H1 (cell line): Measurements from ENCODE around the gene MAPK14. TPM values are rescaled to one million over a fixed set of nuclear protein-coding genes. Genes with fewer than 3 reads are reported as not detected.

Experiments
- CTCF ChIA-PET: fragments of 300-600 bp; sonication (Branson Sonifier 250); formaldehyde crosslinking; loops from one replicate; lab custom pipeline; 2021; ENCODE audit not compliant: partially characterized antibody; lab: Charles Lee
- POLR2A ChIA-PET: fragments of 300-600 bp; sonication (Branson Sonifier 250); formaldehyde crosslinking; loops from one replicate; lab custom pipeline; 2021; ENCODE audit warnings: inconsistent platforms; ENCODE audit not compliant: partially characterized antibody; lab: Charles Lee
- DNase-seq, 2 experiments: peaks; one replicate each; pipeline versions ENCODE4 v3.0.0 to v3.0.0-alpha.2; 2010 to 2022; ENCODE audit warnings: low spot score in 2 of 2, low read depth in 1 of 2, mixed read lengths in 1 of 2
- FAIRE-seq: peaks from 2 replicates; lab custom pipeline; 2011; peaks lifted over from hg19 to GRCh38; lab: Jason Lieb, UNC
- H2AFZ ChIP-seq: 2 replicates; pipeline ENCODE4 v1.8.1; 2012; ENCODE audit warnings: low read length, inconsistent platforms
- H2AK5ac ChIP-seq: 2 replicates; pipeline ENCODE4 v1.6.1; 2013; ENCODE audit warnings: low read depth, low read length
- H2BK120ac ChIP-seq: replicated peaks from 2 replicates; pipeline ENCODE3; 2013; ENCODE audit warnings: low read depth, low read length, inconsistent platforms
- H2BK12ac ChIP-seq: 2 replicates; pipeline ENCODE4 v1.6.1; 2013; ENCODE audit warnings: low read depth, low read length
- H2BK15ac ChIP-seq: 2 replicates; pipeline ENCODE4 v1.6.1; 2013; ENCODE audit warnings: low read length
- H2BK20ac ChIP-seq: 2 replicates; pipeline ENCODE4 v1.6.1; 2013; ENCODE audit warnings: low read length
- H2BK5ac ChIP-seq: 2 replicates; pipeline ENCODE4 v1.6.1; 2013; ENCODE audit warnings: low read depth, low read length
- H3K14ac ChIP-seq: 2 replicates; pipeline ENCODE4 v1.6.1; 2013; ENCODE audit warnings: inconsistent platforms; ENCODE audit not compliant: insufficient read length
- H3K18ac ChIP-seq: 2 replicates; pipeline ENCODE4 v1.6.1; 2013; ENCODE audit warnings: low read length; ENCODE audit errors: extremely low read depth
- H3K23ac ChIP-seq: 2 replicates; pipeline ENCODE4 v1.6.1; 2013; ENCODE audit warnings: inconsistent platforms; ENCODE audit not compliant: insufficient read length
- H3K23me2 ChIP-seq: 2 replicates; pipeline ENCODE4 v1.6.1; 2013; ENCODE audit warnings: low read depth, low read length
- H3K27ac ChIP-seq: 2 replicates; pipeline ENCODE4 v1.6.1; 2011; ENCODE audit warnings: low read depth, low read length, inconsistent platforms
- H3K27me3 ChIP-seq, 4 experiments: replicated peaks in 1 of 4; 1 replicate in 1 of 4; 2 replicates in 3 of 4; pipeline versions ENCODE4 v1.6.1 to v1.8.1; 2011 to 2013; ENCODE audit warnings: low read length in 3 of 4, mild to moderate bottlenecking in 3 of 4, inconsistent platforms in 2 of 4, mixed read lengths in 2 of 4, moderate library complexity in 1 of 4; ENCODE audit not compliant: control insufficient read depth in 3 of 4, insufficient read depth in 3 of 4; ENCODE audit errors: extremely low read depth in 1 of 4
- H3K36me3 ChIP-seq, 4 experiments: 2 replicates each; pipeline versions ENCODE4 v1.6.1 to v1.8.1; 2011 to 2013; ENCODE audit warnings: mild to moderate bottlenecking in 4 of 4, low read length in 3 of 4, moderate library complexity in 2 of 4, control low read depth in 1 of 4, inconsistent platforms in 1 of 4; ENCODE audit not compliant: insufficient read depth in 4 of 4, control insufficient read depth in 2 of 4
- H3K4ac ChIP-seq: replicated peaks from 2 replicates; pipeline ENCODE3; 2013; ENCODE audit warnings: low read length, low read depth, mixed read lengths, inconsistent platforms; ENCODE audit not compliant: insufficient read length
- H3K4me1 ChIP-seq, 4 experiments: replicated peaks in 1 of 4; 1 replicate in 1 of 4; 2 replicates in 3 of 4; pipeline versions ENCODE4 v1.6.1 to v1.8.1; 2011 to 2013; ENCODE audit warnings: low read length in 3 of 4, inconsistent platforms in 2 of 4, mixed read lengths in 1 of 4; ENCODE audit not compliant: insufficient read depth in 4 of 4, control insufficient read depth in 3 of 4
- H3K4me2 ChIP-seq, 2 experiments: 2 replicates each; pipeline versions ENCODE4 v1.6.1 to v1.8.1; 2011 to 2013; ENCODE audit warnings: low read depth in 2 of 2, low read length in 2 of 2, control low read depth in 1 of 2, inconsistent platforms in 1 of 2, mild to moderate bottlenecking in 1 of 2; ENCODE audit not compliant: insufficient read depth in 1 of 2
- H3K4me3 ChIP-seq, 4 experiments: fragments of 200-600, 300-600 bp in 1 of 4; sonication (generic), shearing (Covaris generic), sonication (Bioruptor Twin) in 1 of 4; 2 replicates each; pipeline versions ENCODE4 v1.5.1 to v1.8.1; 2011 to 2016; ENCODE audit warnings: low read length in 4 of 4, low read depth in 3 of 4, control low read depth in 2 of 4, inconsistent platforms in 2 of 4, mild to moderate bottlenecking in 2 of 4, mixed read lengths in 1 of 4, moderate library complexity in 1 of 4; ENCODE audit not compliant: insufficient read depth in 2 of 4; ENCODE audit errors: extremely low read depth in 1 of 4
- H3K56ac ChIP-seq: replicated peaks from 2 replicates; pipeline ENCODE3; 2013; ENCODE audit warnings: low read depth, mild to moderate bottlenecking, mixed read lengths, low read length, inconsistent platforms; ENCODE audit not compliant: insufficient read length
- H3K79me1 ChIP-seq: 2 replicates; pipeline ENCODE4 v1.6.1; 2013; ENCODE audit warnings: low read depth, low read length, control low read depth
- H3K79me2 ChIP-seq, 2 experiments: 2 replicates each; pipeline versions ENCODE4 v1.6.1 to v1.8.1; 2012 to 2013; ENCODE audit warnings: low read length in 2 of 2, mild to moderate bottlenecking in 2 of 2, inconsistent platforms in 1 of 2; ENCODE audit not compliant: insufficient read depth in 2 of 2, control insufficient read depth in 1 of 2
- H3K9ac ChIP-seq, 4 experiments: replicated peaks in 1 of 4; 1 replicate in 1 of 4; 2 replicates in 3 of 4; pipeline versions ENCODE4 v1.6.1 to v1.8.1; 2011 to 2013; ENCODE audit warnings: low read depth in 3 of 4, low read length in 3 of 4, control low read depth in 2 of 4, mild to moderate bottlenecking in 2 of 4, moderate library complexity in 2 of 4, inconsistent platforms in 1 of 4; ENCODE audit errors: extremely low read depth in 1 of 4
- H3K9me3 ChIP-seq, 2 experiments: 2 replicates each; pipeline versions ENCODE4 v1.6.1 to v1.8.1; 2012 to 2013; ENCODE audit warnings: mild to moderate bottlenecking in 2 of 2, moderate library complexity in 2 of 2, control low read depth in 1 of 2, inconsistent platforms in 1 of 2, low read depth in 1 of 2, low read length in 1 of 2, mixed read lengths in 1 of 2; ENCODE audit not compliant: insufficient read depth in 2 of 2
- H4K20me1 ChIP-seq, 2 experiments: replicated peaks in 1 of 2; 2 replicates each; pipeline versions ENCODE3 to v1.8.1; 2011 to 2013; ENCODE audit warnings: inconsistent platforms in 2 of 2, low read length in 2 of 2, mild to moderate bottlenecking in 1 of 2; ENCODE audit not compliant: insufficient read depth in 2 of 2, control insufficient read depth in 1 of 2
- H4K5ac ChIP-seq: 2 replicates; pipeline ENCODE4 v1.6.1; 2013; ENCODE audit warnings: low read length, low read depth, mixed read lengths, inconsistent platforms; ENCODE audit not compliant: insufficient read length
- H4K8ac ChIP-seq: 2 replicates; pipeline ENCODE4 v1.8.0; 2013; ENCODE audit warnings: mild to moderate bottlenecking, moderate library complexity, low read length, inconsistent platforms; ENCODE audit not compliant: insufficient read depth; ENCODE audit errors: extremely low read depth
- H4K91ac ChIP-seq: replicated peaks from 2 replicates; pipeline ENCODE3; 2013; ENCODE audit warnings: low read length, mixed read lengths, inconsistent platforms; ENCODE audit not compliant: insufficient read length
- ATF3 ChIP-seq: IDR thresholded peaks from 2 replicates; pipeline ENCODE4 v1.6.1; 2011; ENCODE audit warnings: low read depth, mild to moderate bottlenecking, low read length; ENCODE audit not compliant: insufficient read depth
- NRF1 ChIP-seq: IDR thresholded peaks from 2 replicates; pipeline ENCODE4 v1.6.1; 2011; ENCODE audit warnings: mild to moderate bottlenecking, low read depth, low read length, improper control_type of control experiment
- TAF1 ChIP-seq: IDR thresholded peaks from 2 replicates; pipeline ENCODE4 v1.6.1; 2011; ENCODE audit warnings: mild to moderate bottlenecking, low read depth, low read length
- TBP ChIP-seq: IDR thresholded peaks from 2 replicates; pipeline ENCODE4 v1.6.1; 2011; ENCODE audit warnings: low read depth, low read length, improper control_type of control experiment
- ZNF274 ChIP-seq: IDR thresholded peaks from 2 replicates; pipeline ENCODE4 v1.7.0; 2012; ENCODE audit warnings: low read length, borderline replicate concordance; ENCODE audit errors: extremely low read depth
- WGBS, 2 experiments: shearing (Covaris generic) in 1 of 2; methylation state at CpG; one replicate each; pipeline versions ENCODE4 v1.1.6 to v1.1.7; 2013 to 2015; ENCODE audit warnings: low lambda C conversion rate in 2 of 2, mixed read lengths in 2 of 2, inconsistent platforms in 1 of 2, low coverage in 1 of 2, missing lambda C conversion rate in 1 of 2; ENCODE audit not compliant: insufficient replicate concordance in 2 of 2, insufficient coverage in 1 of 2, insufficient read length in 1 of 2; ENCODE audit errors: extremely low coverage in 1 of 2, missing lambda C conversion rate in 1 of 2; 5-methylcytosine and 5-hydroxymethylcytosine counted together
- polyA plus RNA-seq, 7 experiments: library from polyadenylated mRNA; depleted of rRNA in 3 of 7; stranded (reverse) in 5 of 7; unstranded in 2 of 7; fragments of >200 nt in 5 of 7; fragments of 200-250 nt in 2 of 7; gene quantifications; 1 replicate in 5 of 7; 2 replicates in 1 of 7; 4 replicates in 1 of 7; pipeline versions ENCODE4 v1.2.1 to v1.2.3, GENCODE V29; 2011 to 2013; ENCODE audit warnings: missing spikeins in 2 of 7, mixed read lengths in 2 of 7
- total RNA-seq: library from RNA; stranded (reverse); fragmentation: NEBNext Ultra II Directional; extraction: Animal tissue kit (Norgen Biotek cat#: 25700); gene quantifications from 2 replicates; pipeline ENCODE4 v1.2.1, GENCODE V29; 2021

Gene MAPK14
- total and polyA plus RNA-seq, 2 of the 8 experiments (the other 6 are each of a cell fraction or from before 2014, with no cell fraction given), result 18.1 to 39.3 TPM

GRCh38 chr6:36054956-36055355 is 27.3 kb downstream of the MAPK14 start:
- Histone ChIP-seq H3K23me2 (no peaks in the 10 kb centered on the region), H3K9me3 (no peaks in the 10 kb centered on the region), H3K27ac (no peak overlapping the region), H2BK15ac (no peak overlapping the region), H4K91ac (no peak overlapping the region), H4K20me1 (peaks cover 3 to 6% of the 10 kb centered on the region in 2 experiments), H3K14ac (no peak overlapping the region), H2BK120ac (no peak overlapping the region), H3K9ac (no peak overlapping the region), H2BK12ac (no peak overlapping the region), H3K56ac (no peak overlapping the region), H3K4ac (no peak overlapping the region), H3K79me1 (peaks cover 4% of the 10 kb centered on the region; the same call in 1 of the 2 replicates), H3K4me3 (no peak overlapping the region), H2AK5ac (no peak overlapping the region), H2BK20ac (no peak overlapping the region)
- no peak for FAIRE-seq
- 95% methylated on average over 2 of the region's 2 CpGs; no CpG with 5 or more reads in 1 of the 2 experiments for WGBS, 2 experiments
- POLR2A ChIA-PET, result no interaction called here
- no peak for DNase-seq
- CTCF ChIA-PET, result interaction anchor here (1.9 kb wide), 1 partner anchor 19 kb away, joined by 4 read pairs; no protein-coding TSS in a partner anchor
- TF ChIP-seq TAF1 (no peak), ATF3 (no peak), ZNF274 (no peak), TBP (no peak), NRF1 (no peak)
- TF ChIP-seq, all 59 proteins: peak for 0
- Histone ChIP-seq H2BK5ac (no peak overlapping the region), H4K5ac (no peak overlapping the region), H3K4me1 (no peaks in the 10 kb centered on the region), H3K36me3 (peaks cover 0 to 17% (median 1%) of the 10 kb centered on the region in 4 experiments; a peak in 3 of 8 replicates), H3K4me2 (no peak overlapping the region), H3K23ac (no peak overlapping the region), H3K27me3 (no peaks in the 10 kb centered on the region), H3K79me2 (peaks cover 0 to 14% of the 10 kb centered on the region in 2 experiments; a peak in 1 of 4 replicates), H4K8ac (no peak overlapping the region), H2AFZ (no peak overlapping the region), H3K18ac (no peak overlapping the region)
